Cardiac muscle cell (in vitro differentiated cells and primary cell): Measurements from ENCODE around the gene CDRT15. TPM values are rescaled to one million over a fixed set of nuclear protein-coding genes. Genes with fewer than 3 reads are reported as not detected.
"Not testable (repeated sequence)": the region's sequence is repeated elsewhere in the genome, so short reads cannot be mapped to it uniquely, and the experiment has no call there.

Experiments
- DNase-seq, 2 donors: peaks; one replicate each; pipeline versions ENCODE4 v3.0.0 to v3.0.0-alpha.2; 2010 to 2017; ENCODE audit warnings: low read depth in 1 of 2, low spot score in 1 of 2
- H3K27ac ChIP-seq: fragments of 200-600 bp; sonication (generic); 2 replicates; pipeline ENCODE4 v1.5.1; 2016
- H3K27me3 ChIP-seq: fragments of 200-600 bp; sonication (generic); 2 replicates; pipeline ENCODE4 v1.6.0; 2016; ENCODE audit warnings: control low read depth
- H3K36me3 ChIP-seq: fragments of 200-600 bp; sonication (generic); 2 replicates; pipeline ENCODE4 v1.5.1; 2016; ENCODE audit warnings: control low read depth
- H3K4me1 ChIP-seq: fragments of 200-600 bp; sonication (generic); 2 replicates; pipeline ENCODE4 v1.8.1; 2017; ENCODE audit warnings: low read depth, mild to moderate bottlenecking, mixed run types
- H3K4me3 ChIP-seq: fragments of 200-600 bp; sonication (generic); 2 replicates; pipeline ENCODE4 v1.5.1; 2016; ENCODE audit warnings: mild to moderate bottlenecking
- H3K9me3 ChIP-seq: fragments of 200-600 bp; sonication (generic); 2 replicates; pipeline ENCODE4 v1.5.1; 2017; ENCODE audit warnings: low read depth, mild to moderate bottlenecking, control low read depth
- CTCF ChIP-seq: IDR thresholded peaks from 2 replicates; pipeline ENCODE4 v1.5.1; 2012; ENCODE audit warnings: low read depth, mild to moderate bottlenecking, low read length
- polyA plus RNA-seq: library from polyadenylated mRNA; unstranded; fragments of >200 nt; fragmentation: Nextera tagmentation; extraction: Ambion mirVana; gene quantifications from 2 replicates; pipeline ENCODE4 v1.2.1, GENCODE V29; 2016
- total RNA-seq: library from RNA; depleted of rRNA; stranded (reverse); fragments of >200 nt; gene quantifications from 2 replicates; pipeline ENCODE4 v1.2.3, GENCODE V29; 2016

The CDRT15 gene
- total and polyA plus RNA-seq, 2 experiments from 2014 or later, result 0.42 TPM; not detected in 1

DNA sequence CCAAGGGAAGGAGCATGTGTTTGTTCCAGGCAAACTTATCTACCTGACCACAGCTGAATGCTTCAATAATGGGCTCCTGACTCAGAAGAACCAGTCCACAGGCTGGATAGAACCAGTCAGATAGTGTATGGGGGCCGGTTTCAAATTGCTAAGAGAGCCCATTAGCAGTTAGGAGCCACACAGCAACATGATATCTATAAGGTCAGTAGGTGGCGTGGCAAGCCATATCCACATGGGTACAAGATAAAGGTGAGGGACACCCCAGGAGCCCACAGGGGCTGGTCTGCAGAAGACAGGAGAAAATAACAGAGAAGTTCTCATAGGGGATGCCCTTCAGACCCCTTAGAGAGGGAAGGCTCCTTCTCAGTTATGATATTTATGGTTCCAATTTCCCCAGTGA is 31.6 kb upstream of the CDRT15 start:
- TF ChIP-seq CTCF, result no peak
- DNase-seq, result no peak

DNA sequence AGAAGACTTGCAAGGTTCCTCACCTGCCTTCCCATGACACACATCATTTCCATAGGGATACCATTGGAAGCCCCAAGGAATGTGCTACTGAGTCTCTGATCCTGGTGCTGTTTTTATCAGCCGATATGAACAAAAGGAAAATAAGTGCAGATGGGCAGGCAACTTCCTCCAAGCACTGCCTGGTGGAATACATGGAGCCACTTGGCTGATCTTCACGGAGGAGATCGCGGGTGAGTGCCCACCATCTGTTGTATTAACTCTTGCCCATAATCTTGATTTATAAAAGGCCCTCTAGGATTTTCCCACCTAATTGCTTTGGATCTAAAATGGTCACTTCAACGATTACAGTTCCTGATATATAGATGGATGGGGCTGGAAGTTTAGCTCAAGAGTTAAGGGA is 24.7 kb upstream of the CDRT15 start:
- H3K9me3 ChIP-seq, result no peaks in the 10 kb centered on the region
- no peaks in the 10 kb centered on the region for H3K4me1 ChIP-seq
- H3K36me3 ChIP-seq, result no peaks in the 10 kb centered on the region
- H3K27me3 ChIP-seq, result no peaks in the 10 kb centered on the region
- no peak for TF ChIP-seq CTCF
- no peak for DNase-seq
- no peak overlapping the region for H3K4me3 ChIP-seq
- H3K27ac ChIP-seq, result no peak overlapping the region

More for the DNA sequence above, 31.6 kb upstream of the CDRT15 start:
- H3K9me3 ChIP-seq, result no peaks in the 10 kb centered on the region
- H3K4me3 ChIP-seq, result no peak overlapping the region
- H3K27ac ChIP-seq, result no peak overlapping the region
- no peaks in the 10 kb centered on the region for H3K36me3 ChIP-seq
- no peaks in the 10 kb centered on the region for H3K27me3 ChIP-seq
- H3K4me1 ChIP-seq, result no peaks in the 10 kb centered on the region

DNA sequence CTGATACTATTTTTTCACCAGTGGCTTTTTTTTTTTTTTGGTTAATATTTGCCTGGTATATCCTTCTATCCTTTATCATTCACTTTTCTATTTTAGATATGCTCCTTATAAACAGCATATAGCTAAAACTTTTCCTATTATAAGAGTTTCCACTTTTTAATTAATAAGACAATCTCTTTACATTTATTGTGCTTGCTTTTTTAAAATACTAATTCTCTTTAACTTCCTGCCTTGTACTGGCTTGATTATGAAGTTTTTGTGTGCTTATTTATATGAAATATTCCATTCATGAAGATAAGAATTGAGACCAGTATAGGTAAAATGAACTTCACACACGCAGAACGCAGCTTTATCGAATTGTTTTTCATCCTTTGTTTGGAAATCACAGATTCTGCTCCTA is 9.0 kb upstream of the CDRT15 start:
- Histone ChIP-seq H3K4me1 (no peaks in the 10 kb centered on the region), H3K4me3 (no peak overlapping the region), H3K27me3 (no peaks in the 10 kb centered on the region), H3K36me3 (no peaks in the 10 kb centered on the region), H3K27ac (no peak overlapping the region), H3K9me3 (no peaks in the 10 kb centered on the region)
- DNase-seq, result no peak
- no peak for TF ChIP-seq CTCF

GRCh38 chr17:14245002-14245401 is 8.3 kb upstream of the CDRT15 start:
- H3K4me1 ChIP-seq, result no peaks in the 10 kb centered on the region
- H3K9me3 ChIP-seq, result no peaks in the 10 kb centered on the region
- TF ChIP-seq CTCF, result no peak
- H3K27me3 ChIP-seq, result no peaks in the 10 kb centered on the region
- H3K36me3 ChIP-seq, result no peaks in the 10 kb centered on the region
- no peak overlapping the region for H3K27ac ChIP-seq
- no peak overlapping the region for H3K4me3 ChIP-seq
- no peak for DNase-seq

DNA sequence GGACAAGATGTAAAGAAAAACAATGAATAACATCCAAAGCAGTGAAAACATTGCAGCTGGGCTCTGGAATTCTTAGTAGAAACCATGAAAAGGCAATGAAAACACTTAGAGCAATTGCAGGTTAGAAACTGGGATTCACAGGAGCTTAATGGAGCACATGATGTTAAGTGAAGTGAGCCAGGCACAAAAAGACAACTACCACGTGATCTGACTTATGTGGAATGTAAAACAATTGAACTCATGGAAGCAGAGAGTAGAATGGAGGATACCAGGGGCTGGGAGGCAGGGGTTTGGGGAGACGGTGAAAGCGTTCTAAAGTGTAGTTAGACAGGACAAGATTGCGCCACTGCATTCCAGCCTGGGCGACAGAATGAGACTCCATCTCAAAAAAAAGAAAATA is 2.6 kb upstream of the CDRT15 start:
- H3K27me3 ChIP-seq, DNase-seq, H3K4me1 ChIP-seq, H3K4me3 ChIP-seq, H3K9me3 ChIP-seq, H3K36me3 ChIP-seq, H3K27ac ChIP-seq: not testable (repeated sequence)

DNA sequence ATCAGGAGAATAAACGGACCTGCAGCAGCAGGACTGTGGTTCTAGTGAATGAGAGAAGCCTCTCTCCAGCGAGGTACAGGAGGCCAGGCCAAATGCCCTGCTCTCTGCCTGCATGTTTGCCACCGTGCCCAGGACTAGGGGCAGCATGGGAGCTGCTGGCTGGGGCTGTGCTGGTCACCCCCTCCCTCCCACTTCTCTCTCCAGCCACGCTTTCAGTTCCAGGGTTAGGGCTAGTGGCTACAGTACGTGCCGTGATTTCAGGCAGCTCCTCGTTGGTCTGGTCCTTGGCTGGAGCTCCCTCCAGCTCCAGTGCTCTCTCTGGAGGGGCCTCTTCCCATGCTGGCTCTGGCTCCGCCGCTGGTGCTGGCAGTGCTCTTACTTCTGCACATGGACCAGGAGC is 630 bp downstream of the CDRT15 start:
- not testable (repeated sequence) for H3K4me3 ChIP-seq, H3K27me3 ChIP-seq, H3K4me1 ChIP-seq, H3K36me3 ChIP-seq, H3K27ac ChIP-seq, DNase-seq, H3K9me3 ChIP-seq

- H3K36me3 ChIP-seq, H3K27me3 ChIP-seq, H3K9me3 ChIP-seq, H3K4me1 ChIP-seq, H3K4me3 ChIP-seq, DNase-seq, H3K27ac ChIP-seq: not testable (repeated sequence)
Measured at GRCh38 chr17:14235047-14235446, 1.6 kb downstream of the CDRT15 start.

GRCh38 chr17:14231187-14231586 is 5.5 kb downstream of the CDRT15 start:
- not testable (repeated sequence) for H3K27me3 ChIP-seq, H3K4me3 ChIP-seq, H3K4me1 ChIP-seq, H3K36me3 ChIP-seq, H3K27ac ChIP-seq, H3K9me3 ChIP-seq, DNase-seq
